ENCODE results near the gene NTM. TPM values are rescaled to one million over a fixed set of nuclear protein-coding genes. Genes with fewer than 3 reads are reported as not detected.

Gene NTM
- total RNA-seq, 1 donor from 2014 or later, result not detected

DNA sequence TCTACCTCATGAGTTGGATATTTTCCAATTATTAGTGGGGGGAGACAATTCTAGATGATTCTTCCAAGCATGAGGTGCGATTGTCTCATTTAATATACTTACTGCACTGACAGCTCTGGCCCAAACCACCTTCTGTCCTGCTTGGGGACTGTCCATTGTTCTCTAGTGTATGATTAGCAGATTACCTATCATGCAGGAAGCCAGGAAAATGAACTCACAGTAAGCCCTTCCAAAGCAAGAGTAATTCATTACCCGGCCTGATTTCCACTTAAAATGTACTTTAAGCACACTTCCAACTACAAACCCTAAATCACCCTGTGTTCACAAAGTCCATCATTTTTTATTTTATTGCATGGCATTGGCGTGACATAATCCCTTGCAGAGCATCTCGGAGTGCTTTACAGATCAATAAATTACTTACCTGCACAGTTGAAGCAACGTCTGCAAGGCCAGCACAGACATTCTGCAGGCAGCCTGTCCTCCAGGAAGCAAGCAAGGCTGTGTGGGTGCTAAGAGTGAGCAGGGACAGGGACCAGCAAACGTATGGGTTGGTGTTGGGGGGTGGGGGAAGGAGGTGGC is 838.2 kb downstream of the NTM start:
- no peak for TF ChIP-seq CTCF (IDR thresholded peaks at IDR 0.05)
- DNase-seq (no peak), ATAC-seq (ENCODE audit: low read depth) (no peak)
- Mint-ChIP-seq H3K4me3 (no peak overlapping the region), H3K4me1 (no peaks in the 10 kb centered on the region), H3K27me3 (no peaks in the 10 kb centered on the region), H3K27ac (no peak overlapping the region), H3K36me3 (ENCODE audit: low read depth) (no peaks in the 10 kb centered on the region), H3K9me3 (peaks cover 2% of the 10 kb centered on the region)
- CTCF ChIA-PET, result no interaction called here
- intact Hi-C loops (cut with micrococcal nuclease), result no loop called here
- POLR2A ChIA-PET, result no interaction called here

DNA sequence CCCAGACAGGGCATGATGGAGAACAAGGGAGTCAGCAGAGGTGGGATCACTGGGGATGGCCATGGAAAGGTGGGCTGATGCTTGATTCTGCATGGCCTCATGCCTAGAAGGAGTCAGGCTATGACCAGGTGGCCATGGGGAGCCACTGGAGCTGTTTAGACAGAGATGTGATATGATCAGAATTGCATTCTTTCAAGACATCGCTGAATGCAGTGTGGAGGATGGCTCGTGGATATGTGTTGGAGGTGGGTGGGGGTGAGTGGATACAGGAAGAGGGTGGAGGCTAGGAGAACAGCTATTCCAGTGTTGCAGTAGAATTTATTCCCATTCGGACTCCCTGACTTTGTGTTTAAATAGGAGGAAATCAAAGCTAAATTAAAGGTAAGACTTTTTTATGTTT is 841.1 kb downstream of the NTM start:
- no peaks in the 10 kb centered on the region for H3K27me3 Mint-ChIP-seq
- no peaks in the 10 kb centered on the region for H3K4me1 Mint-ChIP-seq
- ChIA-PET CTCF (no interaction called here), POLR2A (no interaction called here)
- intact Hi-C loops (cut with micrococcal nuclease), result no loop called here
- no peak overlapping the region for H3K27ac Mint-ChIP-seq
- TF ChIP-seq CTCF (IDR thresholded peaks at IDR 0.05), result no peak
- DNase-seq (no peak), ATAC-seq (ENCODE audit: low read depth) (no peak)
- no peak overlapping the region for H3K4me3 Mint-ChIP-seq
- H3K9me3 Mint-ChIP-seq, result peaks cover 6% of the 10 kb centered on the region
- H3K36me3 Mint-ChIP-seq (ENCODE audit: low read depth), result no peaks in the 10 kb centered on the region

DNA sequence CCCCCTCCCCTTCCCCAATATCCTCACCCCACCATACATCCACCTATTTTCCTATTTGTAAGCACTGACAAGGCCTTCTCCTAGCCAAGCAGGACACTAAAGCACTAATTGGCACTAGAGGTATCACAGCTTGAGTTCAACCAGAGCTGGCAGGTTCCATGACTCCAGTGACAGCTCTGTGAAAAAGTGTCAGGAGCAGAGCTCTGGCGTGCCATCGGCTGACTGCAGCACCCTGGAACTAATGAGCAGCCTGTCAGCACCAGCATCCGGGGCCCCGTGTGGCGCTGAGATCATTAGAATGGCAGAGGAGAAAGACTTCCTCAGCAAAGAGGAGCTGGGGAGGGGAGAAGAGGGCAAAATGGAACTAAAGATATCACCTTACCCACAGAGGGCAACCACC is 847.4 kb downstream of the NTM start:
- no peak for ATAC-seq (ENCODE audit: low read depth)
- POLR2A ChIA-PET, result no interaction called here
- Mint-ChIP-seq H3K36me3 (ENCODE audit: low read depth) (no peaks in the 10 kb centered on the region), H3K4me3 (no peak overlapping the region), H3K27ac (no peak overlapping the region), H3K4me1 (no peaks in the 10 kb centered on the region), H3K9me3 (peaks cover 3% of the 10 kb centered on the region), H3K27me3 (no peaks in the 10 kb centered on the region)
- no peak for DNase-seq
- CTCF ChIA-PET, result no interaction called here
- intact Hi-C loops (cut with micrococcal nuclease), result no loop called here
- no peak for TF ChIP-seq CTCF (IDR thresholded peaks at IDR 0.05)

DNA sequence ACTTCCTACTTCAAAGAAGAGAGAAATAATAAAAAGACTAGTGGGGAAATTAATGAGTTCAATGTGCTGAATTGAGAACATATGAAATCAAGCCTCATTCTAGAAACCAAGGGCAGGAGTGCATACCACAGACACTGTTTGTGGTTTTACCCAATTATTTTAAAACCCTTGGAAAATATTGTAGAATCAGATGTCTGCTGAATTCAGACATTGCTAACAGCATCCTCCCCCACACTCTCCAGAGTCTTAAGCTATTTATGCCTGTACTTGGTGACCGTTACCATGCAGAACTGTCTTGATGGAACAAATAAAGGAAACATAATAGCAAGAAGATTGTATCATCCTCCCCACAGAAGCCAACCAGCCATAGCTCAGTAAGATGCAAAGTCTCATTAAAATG is 850.1 kb downstream of the NTM start:
- CTCF ChIA-PET, result no interaction called here
- intact Hi-C loops (cut with micrococcal nuclease), result no loop called here
- ATAC-seq (ENCODE audit: low read depth), result no peak
- Mint-ChIP-seq H3K36me3 (ENCODE audit: low read depth) (no peaks in the 10 kb centered on the region), H3K9me3 (no peaks in the 10 kb centered on the region), H3K4me3 (no peak overlapping the region), H3K27me3 (no peaks in the 10 kb centered on the region), H3K4me1 (no peaks in the 10 kb centered on the region), H3K27ac (no peak overlapping the region)
- POLR2A ChIA-PET, result no interaction called here
- DNase-seq, result no peak
- no peak for TF ChIP-seq CTCF (IDR thresholded peaks at IDR 0.05)

DNA sequence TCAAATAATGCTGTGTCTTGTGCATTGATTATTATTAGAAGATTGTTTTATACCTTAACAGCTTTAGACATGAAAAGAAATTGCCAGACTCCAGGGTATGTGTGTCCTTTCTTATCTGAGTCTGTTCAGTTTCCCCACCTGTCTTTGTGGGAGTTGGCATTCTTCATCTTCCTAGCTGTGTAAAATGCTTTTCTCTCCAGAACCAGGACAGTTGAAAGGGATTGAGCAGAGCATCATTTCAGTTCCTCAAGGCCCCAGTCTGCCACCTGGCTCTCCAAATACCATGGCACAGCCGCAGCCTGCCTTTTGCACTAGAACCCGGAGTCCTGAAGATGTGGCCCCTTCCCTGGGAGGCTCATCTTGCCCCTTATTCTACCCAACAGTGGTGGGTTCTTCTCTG is 851.9 kb downstream of the NTM start:
- H3K27ac Mint-ChIP-seq, result no peak overlapping the region
- CTCF ChIA-PET, result no interaction called here

More for the DNA sequence above, 851.9 kb downstream of the NTM start:
- H3K4me3 Mint-ChIP-seq, result no peak overlapping the region
- H3K36me3 Mint-ChIP-seq (ENCODE audit: low read depth), result no peaks in the 10 kb centered on the region
- H3K4me1 Mint-ChIP-seq, result no peaks in the 10 kb centered on the region
- peaks cover 3% of the 10 kb centered on the region for H3K9me3 Mint-ChIP-seq
- no peak for DNase-seq
- TF ChIP-seq CTCF (IDR thresholded peaks at IDR 0.05), result no peak
- no peaks in the 10 kb centered on the region for H3K27me3 Mint-ChIP-seq
- no peak for ATAC-seq (ENCODE audit: low read depth)
- intact Hi-C loops (cut with micrococcal nuclease), result no loop called here
- POLR2A ChIA-PET, result no interaction called here
